Left cardiac atrium (tissue), 4 donors: ENCODE results near the gene AFAP1L2. TPM values are rescaled to one million over a fixed set of nuclear protein-coding genes. Genes with fewer than 3 reads are reported as not detected.

ENCODE experiments used
- ATAC-seq, 2 donors: fragments of 200-7000 bp; cut with Tn5 transposase; one replicate each; pipeline ENCODE4 v1.9.1; 2020; ENCODE audit warnings: mild to moderate bottlenecking in 2 of 2, moderate library complexity in 2 of 2
- DNase-seq: peaks from one replicate; pipeline ENCODE4 v3.0.0-alpha.2; 2020
- intact Hi-C, 2 donors: fragments of 100-400 bp; cut with DNase I; formaldehyde crosslinking; loops; one replicate each; pipeline versions ENCODE4 v1.14.1 to v1.15.1; 2022 to 2023
- total RNA-seq, 2 donors: library from RNA; stranded (reverse); fragmentation: NEBNext Ultra II Directional; extraction: Animal tissue kit (Norgen Biotek cat#: 25700); gene quantifications; one replicate each; pipeline ENCODE4 v1.2.1, GENCODE V29; 2021
- donor health status: DM: no; HTN: yes; CAD: no.
- donor health status: DM: no; HTN: yes; CAD: no; lungs with severe emphysema.
- donor health status: DM: yes; HTN: yes; CAD: no.
- donor health status: Dilated cardiomyopathy.

The AFAP1L2 gene
- total RNA-seq, 2 donors from 2014 or later = 5.5 to 7.6 TPM

GRCh38 chr10:114271075-114271778 is 133.1 kb downstream of the AFAP1L2 start:
- intact Hi-C loops = no loop called here
- DNase-seq (no peak), ATAC-seq (peak in 1 of 2 donors; percentile 5)

- intact Hi-C loops = no loop called here
- no peak for DNase-seq
- ATAC-seq = peak; percentile 39 to 74
Measured at GRCh38 chr10:114266521-114266920, 137.8 kb downstream of the AFAP1L2 start.

GRCh38 chr10:114265392-114266053 is 138.8 kb downstream of the AFAP1L2 start:
- peak; percentile 54 for DNase-seq
- peak; percentile 39 to 80 for ATAC-seq
- intact Hi-C loops = no loop called here

- DNase-seq = no peak
- intact Hi-C loops = no loop called here
- no peak for ATAC-seq
Measured at GRCh38 chr10:114262496-114262895, 141.8 kb downstream of the AFAP1L2 start.

GRCh38 chr10:114261076-114261475 is 143.2 kb downstream of the AFAP1L2 start:
- DNase-seq (no peak), ATAC-seq (no peak)
- intact Hi-C loops = no loop called here

- intact Hi-C loops = no loop called here
- ATAC-seq (no peak), DNase-seq (no peak)
Measured at GRCh38 chr10:114260366-114260765, 143.9 kb downstream of the AFAP1L2 start.

GRCh38 chr10:114259824-114260223 is 144.5 kb downstream of the AFAP1L2 start:
- DNase-seq = peak; percentile 72
- ATAC-seq = peak; percentile 75 to 91

GRCh38 chr10:114258274-114258840 is 145.9 kb downstream of the AFAP1L2 start:
- intact Hi-C loops = no loop called here
- ATAC-seq (no peak), DNase-seq (no peak)

More at GRCh38 chr10:114259824-114260223, 144.5 kb downstream of the AFAP1L2 start:
- intact Hi-C loops = no loop called here

GRCh38 chr10:114257498-114257897 is 146.8 kb downstream of the AFAP1L2 start:
- DNase-seq (no peak), ATAC-seq (peak in 1 of 2 donors; percentile 10)
- intact Hi-C loops = no loop called here

- ATAC-seq (no peak), DNase-seq (no peak)
- intact Hi-C loops = no loop called here
Measured at GRCh38 chr10:114256822-114257221, 147.5 kb downstream of the AFAP1L2 start.

- ATAC-seq (no peak), DNase-seq (no peak)
- intact Hi-C loops = no loop called here
Measured at GRCh38 chr10:114256008-114256765, 148.1 kb downstream of the AFAP1L2 start.

- no peak for DNase-seq
- intact Hi-C loops = no loop called here
- ATAC-seq = no peak
Measured at GRCh38 chr10:114255227-114255626, 149.1 kb downstream of the AFAP1L2 start.

GRCh38 chr10:114252883-114253282 is 151.4 kb downstream of the AFAP1L2 start:
- no peak for DNase-seq
- intact Hi-C loops = no loop called here
- no peak for ATAC-seq

GRCh38 chr10:114252092-114252491 is 152.2 kb downstream of the AFAP1L2 start:
- no peak for ATAC-seq
- no peak for DNase-seq
- intact Hi-C loops = no loop called here

GRCh38 chr10:114250716-114251115 is 153.6 kb downstream of the AFAP1L2 start:
- intact Hi-C loops = no loop called here
- DNase-seq = no peak
- no peak for ATAC-seq

- ATAC-seq (no peak), DNase-seq (no peak)
- intact Hi-C loops = no loop called here
Measured at GRCh38 chr10:114250236-114250635, 154.1 kb downstream of the AFAP1L2 start.

GRCh38 chr10:114246679-114247305 is 157.5 kb downstream of the AFAP1L2 start:
- ATAC-seq (no peak), DNase-seq (no peak)
- intact Hi-C loops = no loop called here

GRCh38 chr10:114245121-114245791 is 159.0 kb downstream of the AFAP1L2 start:
- no peak for DNase-seq
- intact Hi-C loops = no loop called here
- ATAC-seq = no peak
